Medulla oblongata (tissue), 1 donor: Measurements from ENCODE around the gene SPECC1.
"Not testable (repeated sequence)": the region's sequence is repeated elsewhere in the genome, so short reads cannot be mapped to it uniquely, and the experiment has no call there.

Source experiments
- DNase-seq: peaks from one replicate; pipeline ENCODE4 v3.0.0-alpha.2; 2015; ENCODE audit errors: extremely low spot score

Gene SPECC1

DNA sequence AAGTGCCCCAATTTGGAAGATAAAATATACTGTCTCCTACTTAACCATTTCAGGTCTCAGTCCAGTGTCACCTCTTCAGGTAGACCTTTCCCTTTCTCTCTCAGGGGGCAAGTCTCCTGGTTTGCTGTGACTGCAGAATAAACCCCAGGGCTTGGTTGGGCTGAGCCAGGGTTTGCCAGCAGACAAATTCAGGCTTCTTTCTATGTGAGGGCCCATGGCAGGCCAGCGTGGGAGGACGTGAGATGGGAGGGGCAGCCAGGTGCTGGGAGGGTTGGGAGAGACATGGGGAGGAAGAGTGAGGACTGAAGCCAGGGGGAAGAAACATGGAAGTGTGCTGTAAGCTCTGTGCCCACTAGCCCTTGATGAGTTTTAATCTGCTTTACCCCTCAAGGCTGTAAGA is 163.2 kb downstream of the SPECC1 start:
- DNase-seq, result no peak

DNA sequence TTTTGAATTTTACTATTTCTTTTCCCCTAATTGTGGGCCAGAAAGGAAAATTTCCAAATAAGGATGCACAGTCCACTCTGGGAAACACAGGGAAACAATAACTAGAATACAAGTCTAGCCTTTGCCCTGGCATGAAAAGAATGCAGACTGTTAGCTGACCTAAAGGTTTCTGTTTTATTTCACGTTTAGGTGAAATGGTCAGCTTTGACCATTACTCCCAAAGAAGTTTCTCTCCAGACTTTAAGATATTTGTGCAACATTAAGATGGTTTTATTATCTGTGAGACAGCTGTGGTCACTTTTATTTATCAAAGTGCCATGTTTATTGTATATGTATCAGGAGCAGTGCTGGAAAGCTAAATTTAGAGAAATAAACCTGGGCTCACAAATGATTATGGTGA is 163.9 kb downstream of the SPECC1 start:
- DNase-seq, result no peak

DNA sequence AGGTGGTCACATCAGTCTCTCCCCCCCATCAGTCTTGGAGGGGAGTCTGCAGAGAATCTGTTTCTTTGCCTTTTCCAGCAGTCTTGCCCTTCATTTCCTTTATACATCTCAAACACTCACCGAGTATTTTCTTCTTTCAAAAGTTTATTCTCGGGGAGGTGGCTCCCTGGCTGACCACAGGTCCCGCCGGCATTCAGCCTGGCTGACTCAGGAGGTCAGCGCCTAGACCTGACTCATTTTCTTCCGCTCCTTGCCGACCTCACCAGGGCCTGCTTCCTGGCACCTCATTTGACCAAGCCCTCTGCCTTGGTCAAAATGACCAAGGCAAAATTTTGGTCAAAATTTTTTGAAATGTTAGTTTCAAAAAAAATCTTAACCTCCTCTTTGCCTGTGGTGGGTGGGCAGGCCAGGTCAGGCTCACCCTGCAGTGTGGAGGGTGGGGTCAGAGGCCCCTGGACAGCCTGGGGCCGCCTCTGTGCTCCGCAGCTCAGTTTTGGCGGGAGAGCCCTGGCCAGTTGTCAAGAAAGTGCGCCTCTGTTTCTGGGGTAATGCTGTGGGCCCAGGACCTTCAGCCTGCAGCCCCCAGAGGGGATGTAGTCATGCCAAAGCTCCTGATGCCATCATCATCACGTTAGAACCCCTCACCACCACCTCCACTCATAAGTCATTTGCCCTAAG is 165.6 kb downstream of the SPECC1 start:
- DNase-seq, result no peak

DNA sequence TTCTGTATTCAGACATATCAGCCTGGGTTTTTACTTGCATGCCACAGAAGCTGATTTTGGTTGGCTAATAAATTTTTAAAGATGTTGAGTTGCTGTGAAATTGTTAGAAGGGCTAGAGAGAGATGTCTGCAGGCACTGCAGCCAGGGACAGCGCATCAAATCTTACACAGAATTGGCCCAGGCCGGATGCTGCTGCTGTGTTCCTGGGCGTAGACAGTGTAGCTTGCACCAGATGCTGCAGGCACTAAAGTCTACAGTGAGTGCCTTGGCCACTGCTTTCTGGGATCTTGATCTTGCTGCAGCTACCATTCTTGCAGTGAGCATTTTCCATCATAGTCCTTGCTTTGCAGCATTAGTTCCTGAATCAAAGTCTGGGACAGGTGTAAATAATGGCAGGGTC is 169.9 kb downstream of the SPECC1 start:
- DNase-seq, result no peak

DNA sequence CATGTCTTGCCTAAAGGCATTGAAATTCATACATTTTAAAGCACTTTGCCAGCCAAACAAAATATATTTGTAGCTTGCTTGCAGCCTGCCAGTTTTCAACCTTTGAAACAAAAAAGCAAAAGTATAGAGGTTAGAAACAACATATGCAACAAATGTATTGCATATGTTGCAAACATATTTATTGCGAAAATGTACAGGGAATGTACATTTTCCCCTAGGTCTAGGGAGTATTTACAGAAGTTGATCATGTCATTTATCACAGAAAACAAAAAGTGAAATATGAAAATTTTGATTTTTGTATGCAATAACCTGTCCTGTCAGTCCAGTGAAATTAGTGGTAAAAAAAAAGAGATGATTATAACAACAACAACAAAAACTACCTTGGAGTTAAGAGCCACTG is 171.5 kb downstream of the SPECC1 start:
- DNase-seq, result no peak

DNA sequence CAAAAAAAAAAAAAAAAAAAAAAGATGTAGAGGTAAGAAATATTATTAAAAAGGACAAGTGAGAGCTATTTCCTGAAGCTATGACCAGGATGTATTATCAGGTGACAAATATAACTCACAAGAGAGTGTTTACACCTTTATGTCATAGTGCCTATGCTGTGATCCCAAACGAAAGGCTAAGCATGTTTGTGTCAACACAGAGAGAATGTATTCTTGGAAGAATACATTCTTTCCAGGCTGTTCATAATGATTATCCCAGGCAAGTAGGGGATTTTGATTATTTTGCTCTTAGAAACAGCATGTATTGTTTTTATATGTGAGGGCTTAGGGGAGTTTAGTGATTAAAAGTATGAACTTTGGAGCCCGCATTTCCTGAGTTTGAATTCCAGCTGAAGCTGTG is 175.0 kb downstream of the SPECC1 start:
- DNase-seq, result no peak

DNA sequence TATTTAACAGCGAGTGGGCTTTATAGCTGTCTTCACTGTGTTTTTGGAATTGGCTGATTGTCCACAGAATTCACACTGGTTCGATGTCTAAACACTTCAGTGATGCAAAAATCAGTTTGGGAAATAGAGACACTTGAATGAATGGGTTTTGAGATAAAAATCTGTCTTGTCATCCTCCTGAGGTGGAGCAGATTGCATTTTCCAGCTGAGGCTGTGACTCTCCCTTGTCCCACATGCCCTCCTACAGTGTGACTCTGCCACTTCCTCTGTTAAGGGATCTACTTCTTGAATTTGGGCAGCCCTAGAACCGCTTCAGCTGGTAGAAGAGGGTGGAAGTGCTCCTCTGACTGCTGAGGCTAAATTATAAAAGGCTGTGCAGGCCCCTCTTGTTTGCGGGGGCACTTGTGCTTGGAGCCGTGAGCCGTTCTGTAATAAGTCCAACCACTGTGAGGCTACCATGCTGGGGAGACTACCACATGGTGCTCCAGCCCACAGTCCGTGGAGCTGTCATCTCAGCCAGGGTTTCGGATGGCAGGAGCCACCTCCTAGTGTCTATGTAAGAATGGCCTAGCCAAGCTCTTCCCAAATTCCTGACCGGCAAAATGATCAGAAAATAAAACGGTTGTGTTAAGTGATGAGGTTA is 175.9 kb downstream of the SPECC1 start:
- DNase-seq, result peak; percentile 55

DNA sequence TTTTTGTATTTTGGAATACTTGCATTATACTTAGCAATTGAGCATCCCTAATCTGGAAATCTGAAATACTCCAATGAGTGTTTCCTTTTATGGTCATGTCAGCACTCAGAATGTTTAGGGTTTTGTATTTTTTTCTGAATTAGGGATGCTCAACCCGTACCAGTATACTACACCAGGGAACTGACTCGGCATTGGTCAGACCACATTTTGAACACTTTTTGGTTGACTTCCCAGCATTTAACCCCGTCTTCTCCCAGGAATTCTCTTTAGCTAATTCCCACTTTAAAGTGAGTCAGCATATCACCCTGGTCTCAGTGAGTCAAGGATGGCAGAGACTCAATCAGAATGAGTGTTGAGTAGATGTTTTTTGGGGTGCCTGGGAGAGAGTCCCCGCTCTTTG is 177.9 kb downstream of the SPECC1 start:
- no peak for DNase-seq

DNA sequence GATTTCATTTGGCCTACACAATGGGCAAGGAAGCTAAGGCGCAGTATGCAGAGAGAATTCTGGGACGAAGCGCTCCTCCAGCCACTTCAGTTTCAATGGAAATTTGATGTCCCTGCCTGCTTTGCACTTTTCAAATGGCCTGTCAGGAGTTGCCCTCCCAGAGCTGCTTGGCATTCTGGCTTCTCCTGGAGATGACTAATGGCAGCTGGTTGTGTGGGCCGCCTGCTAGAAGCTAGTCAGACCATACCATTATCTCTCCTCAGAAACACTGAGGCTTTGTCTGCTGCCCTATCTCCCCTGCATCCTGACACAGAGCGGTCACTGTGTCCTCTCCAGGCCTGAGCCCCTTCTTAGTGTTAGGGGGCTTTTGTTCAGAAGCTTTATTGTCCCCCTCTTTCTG is 180.1 kb downstream of the SPECC1 start:
- DNase-seq, result peak; percentile 95

DNA sequence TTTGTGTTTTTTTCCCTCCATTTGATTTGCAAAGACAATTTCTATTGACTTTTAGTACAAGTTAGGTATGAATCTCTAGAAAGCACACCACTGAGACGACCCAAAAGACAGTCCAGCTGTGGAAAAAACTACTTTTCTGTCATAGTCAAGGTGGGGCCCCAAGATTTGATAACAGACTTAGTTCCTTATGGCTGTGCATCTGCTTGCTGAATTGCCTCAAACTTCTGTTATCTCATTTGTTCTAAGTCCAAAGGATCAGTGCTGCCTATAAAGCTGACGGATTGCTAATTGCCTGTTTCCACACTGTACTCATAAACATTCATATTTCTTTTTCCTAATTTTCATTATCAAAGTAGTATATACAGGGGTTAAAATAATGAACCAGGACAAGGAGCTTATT is 180.8 kb downstream of the SPECC1 start:
- DNase-seq, result no peak

DNA sequence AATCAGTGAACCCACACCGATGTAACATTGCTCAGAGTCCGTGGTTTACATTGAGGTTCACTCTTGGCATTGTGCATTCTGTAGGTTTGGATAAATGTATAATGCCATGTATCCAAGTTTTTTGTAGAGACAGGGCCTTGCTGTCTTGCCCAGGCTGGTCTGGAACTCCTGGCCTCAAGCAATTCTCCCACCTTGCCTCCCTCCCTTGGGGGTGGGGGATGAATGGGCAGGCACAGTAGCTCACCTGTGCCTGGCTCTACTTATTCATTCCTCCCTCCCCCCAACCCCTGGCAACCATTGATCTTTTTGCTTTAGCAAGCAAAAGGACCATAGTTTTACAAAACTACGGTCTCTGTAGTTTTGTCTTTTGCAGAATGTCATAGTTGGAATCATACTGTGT is 181.4 kb downstream of the SPECC1 start:
- DNase-seq, result no peak

DNA sequence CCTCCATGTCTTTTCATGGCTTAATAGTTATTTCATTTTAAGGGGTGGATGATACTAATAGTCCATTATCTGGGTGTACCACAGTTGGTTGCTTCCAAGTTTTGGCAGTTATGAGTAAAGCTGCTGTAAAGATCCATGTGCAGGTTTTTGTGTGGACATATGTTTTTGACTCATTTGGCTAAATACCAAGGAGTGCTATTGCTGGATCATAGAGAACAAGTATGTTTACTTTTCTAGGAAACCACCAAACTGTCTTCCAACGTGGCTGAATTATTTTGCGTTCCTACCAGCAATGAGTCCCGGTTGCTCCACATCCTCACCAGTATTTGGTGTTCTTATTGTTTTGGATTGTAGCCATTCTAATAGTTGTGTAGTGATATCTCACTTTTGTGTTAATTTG is 181.9 kb downstream of the SPECC1 start:
- DNase-seq, result no peak

DNA sequence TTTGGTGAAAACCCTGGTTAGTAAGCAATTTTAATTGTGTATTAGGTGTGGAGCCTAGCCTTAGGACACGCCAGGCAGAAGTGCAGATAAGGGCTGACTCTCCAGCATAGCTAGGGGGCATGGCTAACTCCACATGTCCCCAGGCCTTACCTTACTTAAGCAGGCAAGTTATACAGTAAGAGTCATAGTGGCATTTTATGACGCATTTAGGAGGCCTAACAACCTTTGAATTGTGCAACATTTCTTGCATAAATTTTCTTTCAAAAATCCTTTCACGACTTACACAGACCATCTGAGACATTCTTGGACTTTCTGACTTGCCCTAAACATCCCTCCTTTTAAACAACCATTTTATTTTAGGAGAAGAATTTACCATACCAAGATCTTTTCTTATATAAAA is 187.1 kb downstream of the SPECC1 start:
- not testable (repeated sequence) for DNase-seq

DNA sequence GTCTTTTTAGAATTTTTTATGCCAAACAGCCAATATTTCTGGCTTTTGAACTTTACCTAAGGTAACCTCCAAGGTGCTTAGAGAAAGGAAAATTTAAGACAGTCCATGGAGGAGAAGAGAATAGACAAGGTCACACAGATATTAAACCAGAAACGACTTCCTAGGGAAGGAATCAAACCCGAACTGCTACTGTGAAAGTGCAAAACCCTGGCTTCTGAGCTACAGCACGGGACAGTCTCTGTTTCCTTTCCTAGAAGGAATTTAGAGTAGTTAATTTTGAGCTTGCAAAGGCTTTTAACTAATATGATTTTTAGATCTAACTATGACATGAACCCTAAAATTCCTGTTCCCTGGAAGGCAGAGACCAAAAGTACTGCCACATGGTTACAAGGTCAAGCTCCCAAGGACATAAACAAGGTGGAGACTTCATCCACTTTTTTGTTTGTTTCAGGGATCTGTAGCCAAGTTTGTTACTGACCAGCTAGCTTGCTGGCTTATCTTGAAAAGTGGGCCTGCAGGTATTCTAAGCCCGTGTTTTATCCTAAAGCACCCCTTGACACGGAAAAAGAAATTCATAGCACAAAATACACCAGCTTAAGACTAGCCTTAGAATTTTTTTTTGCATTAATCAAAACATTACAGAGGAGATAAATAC is 188.2 kb downstream of the SPECC1 start:
- DNase-seq, result no peak

DNA sequence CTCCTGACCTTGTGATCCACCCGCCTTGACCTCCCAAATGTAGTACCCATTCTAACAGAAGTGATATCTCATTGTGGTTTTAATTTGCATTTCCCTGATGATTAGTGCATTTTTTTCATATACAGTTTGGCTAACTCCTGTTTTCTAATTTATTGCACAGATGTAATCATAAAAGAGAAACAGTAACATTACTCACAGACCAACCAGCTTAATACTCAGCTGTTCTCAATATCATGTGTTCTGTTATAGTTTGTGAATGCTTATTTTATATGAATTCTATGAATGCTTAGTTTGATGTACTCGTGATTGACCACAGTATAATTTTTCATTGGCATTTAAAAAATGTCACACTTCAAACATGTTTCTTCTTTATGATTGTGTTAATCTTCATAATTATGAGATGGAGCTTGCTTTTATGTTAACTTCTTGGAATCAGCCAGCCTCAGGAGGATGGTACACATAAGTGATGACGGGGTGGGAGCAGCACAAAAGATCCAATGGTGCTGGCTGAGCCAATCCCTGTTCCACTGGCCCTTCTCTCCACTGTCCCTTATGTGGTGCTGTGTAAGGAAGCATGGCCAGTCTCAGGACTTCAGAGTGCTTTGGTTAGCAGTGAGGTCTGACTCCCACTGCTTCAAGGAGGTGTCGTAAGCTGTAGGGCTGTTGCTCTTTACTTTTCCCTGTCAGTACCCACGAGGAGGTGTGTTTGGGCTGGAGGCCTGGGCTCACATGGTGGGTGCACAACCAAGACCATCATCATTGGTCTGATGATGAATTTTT is 191.0 kb downstream of the SPECC1 start:
- DNase-seq, result no peak

DNA sequence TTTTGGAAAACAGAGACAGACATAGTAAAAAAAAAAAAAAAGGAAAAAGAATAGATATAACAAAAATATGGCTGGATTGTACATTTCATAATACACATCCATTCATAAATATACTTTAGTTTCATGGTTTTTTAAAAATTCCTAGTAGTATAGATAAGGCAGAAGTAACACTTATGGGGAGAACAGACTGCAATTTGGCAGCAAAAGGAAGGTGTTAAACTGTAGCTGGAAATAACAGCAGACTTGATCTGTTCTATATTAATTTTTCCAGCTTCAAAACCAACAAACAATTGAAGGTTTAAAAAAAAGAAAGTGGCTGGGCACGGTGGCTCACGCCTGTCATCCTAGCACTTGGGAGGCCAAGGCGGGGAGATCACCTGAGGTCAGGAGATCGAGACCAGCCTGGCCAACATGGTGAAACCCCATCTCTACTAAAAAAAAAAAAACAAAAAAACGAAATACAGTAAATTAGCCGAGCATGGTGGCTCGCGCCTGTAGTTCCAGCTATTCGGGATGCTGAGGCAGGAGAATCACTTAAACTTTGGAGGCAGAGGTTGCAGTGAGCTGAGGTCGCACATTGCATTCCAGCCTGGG is 191.8 kb downstream of the SPECC1 start:
- DNase-seq, result no peak

DNA sequence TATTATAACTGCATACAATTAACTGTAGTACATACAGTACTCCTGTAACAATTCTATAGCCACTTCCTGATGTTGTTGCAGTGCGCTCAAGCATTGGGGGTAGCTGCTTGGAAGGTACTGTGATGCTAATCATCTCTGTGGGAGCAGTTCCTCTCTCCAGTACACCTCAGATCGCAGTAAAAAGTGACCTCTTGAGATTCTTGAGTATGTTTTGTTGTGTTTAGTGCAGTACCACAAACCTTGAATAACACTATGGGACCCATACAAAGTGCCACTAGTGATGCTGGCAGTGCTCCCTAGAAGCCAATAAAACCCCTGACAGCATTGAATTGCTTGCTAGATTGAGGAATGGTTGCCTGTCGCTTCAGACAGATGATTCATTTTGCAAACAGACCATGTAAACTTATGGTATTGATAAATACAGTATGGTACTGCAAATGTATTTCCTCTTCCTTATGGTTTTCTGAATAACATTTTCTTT is 193.0 kb downstream of the SPECC1 start:
- no peak for DNase-seq

DNA sequence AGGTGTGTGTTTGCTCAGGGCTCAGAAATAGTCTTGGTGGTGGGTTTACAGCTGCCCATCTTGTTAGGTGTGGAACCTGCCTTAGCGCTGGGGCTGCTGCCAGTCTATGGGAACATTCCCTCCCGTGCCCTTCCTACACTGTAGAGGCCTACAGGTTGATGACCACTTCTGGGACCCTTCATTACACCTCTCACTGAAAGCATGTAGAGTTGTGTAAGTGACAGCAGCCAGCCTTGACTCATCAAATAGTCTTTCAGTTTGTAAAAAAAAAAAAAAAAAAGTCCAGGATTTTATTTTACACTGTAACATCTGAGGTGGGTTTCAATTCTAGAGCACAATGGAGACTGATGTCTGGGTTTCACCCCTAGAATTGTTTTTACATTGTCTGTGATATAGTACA is 193.9 kb downstream of the SPECC1 start:
- no peak for DNase-seq

DNA sequence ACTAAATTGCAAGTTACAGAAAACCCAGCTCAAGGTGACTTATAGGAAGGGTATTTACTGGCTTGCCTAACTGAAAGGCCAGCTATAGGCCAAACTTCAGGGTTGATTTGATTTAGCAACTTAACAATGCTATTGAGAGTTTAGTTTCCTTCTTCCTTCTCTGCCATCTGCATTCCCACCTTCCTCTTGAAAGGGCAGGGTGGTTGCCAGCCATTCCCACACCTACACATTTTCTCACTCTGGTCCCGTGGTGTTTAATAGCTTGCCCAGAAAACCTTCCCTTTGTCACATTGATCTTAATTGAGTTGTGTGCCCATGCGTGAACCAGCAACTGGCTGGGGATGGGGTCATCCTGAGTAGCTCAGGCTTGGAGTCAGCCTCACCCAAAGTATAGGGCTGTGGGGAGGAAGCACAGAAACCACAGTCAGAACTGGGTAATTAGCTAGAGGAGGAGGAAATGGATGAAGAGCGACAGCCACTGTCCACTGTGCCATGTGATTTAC is 194.7 kb downstream of the SPECC1 start:
- DNase-seq, result no peak

DNA sequence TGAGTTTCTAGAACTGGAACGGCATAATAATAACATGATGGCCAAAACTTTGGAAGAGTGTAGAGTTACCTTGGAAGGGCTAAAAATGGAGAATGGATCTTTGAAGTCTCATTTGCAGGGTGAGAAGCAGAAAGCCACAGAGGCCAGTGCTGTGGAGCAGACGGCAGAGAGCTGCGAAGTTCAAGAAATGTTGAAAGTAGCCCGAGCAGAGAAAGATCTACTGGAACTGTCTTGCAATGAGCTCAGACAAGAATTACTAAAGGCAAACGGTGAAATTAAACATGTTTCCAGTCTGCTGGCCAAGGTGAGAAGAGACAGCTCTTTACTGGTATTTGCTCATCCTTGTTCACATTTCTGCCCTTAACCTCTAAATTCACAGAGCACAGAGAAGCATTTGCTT is 196.4 kb downstream of the SPECC1 start:
- DNase-seq, result no peak

DNA sequence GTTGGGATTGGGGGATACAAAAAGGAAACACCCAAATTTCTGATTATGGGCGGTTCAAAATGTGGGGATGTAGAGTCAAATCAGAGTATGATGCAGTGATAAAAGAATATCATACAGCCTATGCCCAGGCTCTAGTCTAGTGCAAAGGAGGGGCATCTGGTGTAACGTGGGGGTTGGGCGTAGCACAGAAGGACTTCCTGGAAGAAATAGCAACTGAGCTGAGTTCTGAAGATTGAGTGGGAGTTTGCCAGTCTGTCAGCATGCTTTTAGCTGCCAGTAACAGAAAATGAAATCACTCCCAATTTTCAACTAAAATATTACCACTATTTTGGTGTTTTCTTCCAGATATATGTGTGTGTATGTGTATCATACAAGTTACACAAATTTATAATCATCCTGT is 196.9 kb downstream of the SPECC1 start:
- no peak for DNase-seq

DNA sequence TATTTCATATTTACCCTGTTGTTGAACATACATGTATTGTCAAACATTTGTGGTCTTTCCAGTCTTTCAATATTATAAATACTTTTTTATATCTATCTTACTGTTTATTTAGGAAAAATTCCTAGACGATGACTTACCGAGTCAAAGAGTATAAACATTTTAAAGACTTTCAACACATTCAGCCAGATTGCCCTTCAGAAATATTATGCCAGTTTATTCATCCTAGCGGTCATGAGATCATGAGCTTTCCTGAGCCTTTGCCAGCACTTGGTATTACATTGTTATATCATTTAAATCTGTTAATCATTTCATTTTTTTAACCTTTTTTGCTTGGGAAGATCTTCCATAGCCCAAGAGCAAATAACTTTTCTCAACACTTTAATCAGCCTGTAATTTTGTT is 197.4 kb downstream of the SPECC1 start:
- DNase-seq, result no peak
